Caki2 (cell line): ENCODE data around the gene PHF21A. TPM values are rescaled to one million over a fixed set of nuclear protein-coding genes. Genes with fewer than 3 reads are reported as not detected.

Experiments
- DNase-seq: peaks from one replicate; pipeline ENCODE4 v3.0.0-alpha.2; 2015; ENCODE audit warnings: low read depth
- in situ Hi-C: cut with HindIII; loops from 2 replicates; pipeline ENCODE4 v1.10.0; 2016; ENCODE audit warnings: low sequenced_read_pairs, low pct_unique_long_range_greater_than_20kb, mixed read lengths
- total RNA-seq: library from RNA; depleted of rRNA; stranded (reverse); fragments of >200 nt; shearing (Covaris generic); gene quantifications from 2 replicates; pipeline ENCODE4 v1.2.3, GENCODE V29; 2014; ENCODE audit warnings: low replicate concordance; rRNA removed

PHF21A gene
- total RNA-seq, 1 experiment from 2014 or later, result 12.0 TPM

GRCh38 chr11:45887587-45887986, 233.7 kb downstream of the PHF21A start:
- in situ Hi-C loops, result no loop called here

DNA sequence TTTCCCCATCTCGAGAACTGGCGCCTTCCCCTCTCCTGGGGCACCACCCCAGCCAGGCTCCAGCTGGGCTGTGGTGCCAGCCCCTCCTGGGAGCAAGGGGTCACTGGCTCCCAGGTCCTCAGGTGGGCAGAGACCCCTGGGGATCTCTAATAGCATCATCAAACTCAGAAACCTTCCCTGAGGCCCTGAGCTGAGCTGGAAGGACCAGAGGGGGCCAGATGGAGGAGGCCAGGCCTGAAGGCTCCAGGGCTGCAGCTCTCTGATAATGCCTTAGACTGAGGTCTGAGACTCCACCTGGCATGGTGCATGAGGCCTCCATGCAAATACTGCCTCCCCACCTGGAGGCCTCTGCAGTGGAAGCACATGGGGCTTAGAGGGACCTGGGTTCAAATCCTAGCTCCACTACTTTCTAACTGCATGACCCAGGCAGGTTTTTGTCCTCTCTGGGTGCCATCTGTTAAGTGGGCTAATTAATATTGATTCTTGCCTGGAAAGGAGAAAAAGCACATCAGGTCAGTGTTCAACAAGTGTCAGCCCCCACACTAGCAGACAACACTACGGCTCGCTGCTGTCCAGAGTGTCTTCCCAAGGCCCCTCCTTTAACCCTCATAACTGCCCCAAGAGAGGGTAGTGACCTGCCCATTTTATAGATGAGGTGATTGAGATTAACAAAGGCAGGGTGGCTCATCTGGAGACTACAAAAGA, 234.3 kb downstream of the PHF21A start:
- DNase-seq, result no peak
- in situ Hi-C loops, result no loop called here

More at GRCh38 chr11:45887587-45887986, 233.7 kb downstream of the PHF21A start:
- no peak for DNase-seq

DNA sequence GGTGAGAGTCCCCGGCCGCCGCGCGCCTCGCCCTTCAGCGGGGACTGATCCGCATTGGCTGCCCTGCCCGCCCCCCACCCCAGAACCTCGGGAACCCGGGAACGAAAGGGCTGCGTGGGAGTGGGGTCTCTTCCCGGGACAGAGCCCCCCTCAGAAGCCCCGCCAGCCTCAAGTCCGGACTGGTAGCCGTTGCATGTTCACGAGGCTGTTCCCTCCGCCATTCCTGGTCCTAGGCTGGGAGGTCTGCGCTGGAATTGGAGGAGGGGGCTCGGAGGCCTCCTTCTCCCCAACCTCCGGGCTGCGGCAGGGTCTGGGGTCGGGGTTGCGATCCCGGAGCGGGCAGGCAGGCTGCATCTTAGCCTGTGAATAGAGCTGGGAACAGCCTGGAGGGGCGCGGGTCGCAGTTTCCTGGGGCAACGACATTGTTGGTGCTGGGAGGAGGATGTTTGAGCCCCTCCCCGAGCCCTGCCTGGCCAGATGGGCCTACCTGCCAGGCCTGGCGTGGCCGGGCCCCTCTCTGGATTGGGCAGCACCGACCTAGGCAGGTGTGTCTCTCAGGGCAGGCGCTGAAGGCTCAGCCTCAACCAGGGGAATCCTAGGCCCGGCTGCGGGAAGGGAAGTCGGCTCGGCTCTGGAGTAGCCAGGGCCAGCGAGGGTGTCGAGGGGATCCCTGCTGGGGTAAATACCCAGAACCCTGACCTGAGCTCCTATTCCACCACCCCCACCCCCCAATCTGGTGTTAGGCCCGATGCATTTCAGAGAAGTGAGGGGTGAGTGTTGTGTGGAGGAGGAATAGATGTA, 235.1 kb downstream of the PHF21A start:
- in situ Hi-C loops, result no loop called here
- DNase-seq, result no peak

DNA sequence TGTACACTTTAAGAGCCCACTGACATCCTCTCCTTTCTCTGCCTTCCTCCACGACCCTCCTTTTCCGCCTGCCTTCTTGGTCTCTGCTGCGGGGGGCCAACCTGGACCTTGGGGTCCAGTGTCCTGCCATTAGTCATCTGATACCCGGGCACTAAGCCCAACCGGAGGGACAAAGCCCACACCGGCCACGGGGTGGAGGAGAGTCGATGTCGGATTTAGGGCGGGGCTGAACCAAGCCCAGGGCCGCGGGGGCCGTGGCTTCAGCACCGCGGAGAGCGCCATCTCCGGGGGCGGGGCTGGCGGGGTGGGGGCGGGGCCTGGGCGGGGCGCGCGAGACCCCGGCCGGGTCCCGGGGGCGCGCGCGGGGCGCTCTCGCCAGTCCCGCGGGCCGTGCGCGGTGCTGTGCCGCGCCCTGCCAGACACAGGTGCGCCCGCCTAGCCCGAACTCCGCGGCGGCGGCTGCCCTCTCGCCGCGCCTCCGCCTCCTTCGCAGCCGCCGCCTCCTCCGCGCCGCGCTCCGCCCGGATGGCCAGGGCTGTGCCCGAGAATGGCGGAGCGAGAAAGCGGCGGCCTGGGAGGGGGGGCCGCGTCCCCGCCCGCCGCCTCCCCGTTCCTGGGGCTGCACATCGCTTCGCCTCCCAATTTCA, 235.9 kb downstream of the PHF21A start, which contains the start of gene MAPK8IP1:
Gene MAPK8IP1 (plus strand): TSS at position 378 of the 647 bp plus-strand sequence. CDS start 170 bp downstream, at position 548.
- in situ Hi-C loops, result no loop called here
- DNase-seq, result peak; percentile 38

DNA sequence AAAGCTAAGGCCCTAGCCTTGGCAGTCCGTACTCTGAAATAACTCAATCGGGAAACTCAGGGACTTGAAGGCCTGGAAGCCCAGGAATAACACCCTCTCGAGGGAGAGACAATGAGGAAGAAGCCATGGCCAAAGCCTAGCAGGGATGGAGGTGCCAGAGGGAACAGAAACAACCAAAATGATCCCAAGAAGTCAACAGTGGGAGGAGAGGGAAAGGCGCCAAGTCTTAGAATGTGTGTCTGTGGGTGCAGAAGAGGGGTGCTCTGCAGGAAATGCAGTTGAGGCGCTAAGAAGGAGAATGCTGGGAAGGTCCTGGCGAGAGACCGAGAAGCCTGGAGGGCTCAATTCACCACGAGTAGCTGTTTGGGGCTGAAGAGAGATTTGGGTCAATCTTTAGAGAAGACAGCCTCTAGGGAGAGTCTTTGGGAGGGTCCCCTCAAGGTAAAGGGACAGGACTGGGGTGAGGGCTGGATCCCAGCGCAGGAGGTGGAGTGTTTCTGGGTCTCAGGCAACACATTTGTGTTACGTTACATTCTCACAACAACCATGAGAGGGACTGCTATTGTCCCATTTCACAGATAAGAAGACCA, 236.6 kb downstream of the PHF21A start:
- no peak for DNase-seq
- in situ Hi-C loops, result no loop called here

Other genes with a start within 250 kb of the PHF21A start
- gene MAPK8IP1, start 235.8 kb downstream of the PHF21A start, total RNA-seq, result 6.5 and 6.9 TPM in 2 replicates
- 1.3 TPM in 1 of 2 replicates, not detected in the other for gene FREY1, start 214.2 kb downstream of the PHF21A start, total RNA-seq
- gene PEX16, start 203.6 kb downstream of the PHF21A start, total RNA-seq, result 30.0 and 38.2 TPM in 2 replicates
- gene LARGE2, start 198.8 kb downstream of the PHF21A start, total RNA-seq, result not detected in 2 replicates
- not detected in 2 replicates for gene CREB3L1, start 156.2 kb upstream of the PHF21A start, total RNA-seq
- gene DGKZ, start 226.0 kb upstream of the PHF21A start, total RNA-seq, result 17.2 and 24.5 TPM in 2 replicates